Stimulated activated CD8-positive, alpha-beta memory T cell treated with anti-CD3 and anti-CD28 coated beads, Interleukin-4, amount 100 ng/mL, for 4 hours (primary cell): ENCODE data around the gene ARF3.

Experiments
- DNase-seq, 2 donors: peaks; one replicate each; pipeline ENCODE4 v3.0.0-alpha.2; 2020; ENCODE audit warnings: low read depth in 2 of 2, low spot score in 1 of 2

ARF3 gene

GRCh38 chr12:48957141-48958048, at the start of gene ARF3:
ARF3 (minus strand) TSS chr12:48957487; CDS start chr12:48941095, 16,392 bp downstream.
- peak; percentile 73 to 84 for DNase-seq

DNA sequence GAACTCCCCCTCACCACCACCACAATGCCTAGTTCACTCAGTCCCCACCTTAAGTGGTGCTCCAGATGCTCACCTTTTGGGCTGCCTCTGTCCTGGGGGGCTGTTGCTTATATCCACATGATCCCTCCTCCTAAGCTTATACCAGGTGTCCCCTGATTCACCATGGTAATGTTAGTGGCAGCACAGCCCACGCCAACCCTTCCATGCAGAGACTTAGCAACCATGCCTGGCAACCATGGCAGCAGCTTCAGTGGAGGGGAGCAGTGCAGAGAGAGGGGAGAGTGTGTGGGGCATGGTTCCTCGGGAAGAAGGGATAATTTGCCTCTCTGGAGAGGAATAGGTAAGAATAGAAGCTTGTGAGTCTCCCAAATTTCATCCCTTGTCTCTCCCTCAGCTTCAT, 43.1 kb upstream of the ARF3 start:
- DNase-seq, result no peak

DNA sequence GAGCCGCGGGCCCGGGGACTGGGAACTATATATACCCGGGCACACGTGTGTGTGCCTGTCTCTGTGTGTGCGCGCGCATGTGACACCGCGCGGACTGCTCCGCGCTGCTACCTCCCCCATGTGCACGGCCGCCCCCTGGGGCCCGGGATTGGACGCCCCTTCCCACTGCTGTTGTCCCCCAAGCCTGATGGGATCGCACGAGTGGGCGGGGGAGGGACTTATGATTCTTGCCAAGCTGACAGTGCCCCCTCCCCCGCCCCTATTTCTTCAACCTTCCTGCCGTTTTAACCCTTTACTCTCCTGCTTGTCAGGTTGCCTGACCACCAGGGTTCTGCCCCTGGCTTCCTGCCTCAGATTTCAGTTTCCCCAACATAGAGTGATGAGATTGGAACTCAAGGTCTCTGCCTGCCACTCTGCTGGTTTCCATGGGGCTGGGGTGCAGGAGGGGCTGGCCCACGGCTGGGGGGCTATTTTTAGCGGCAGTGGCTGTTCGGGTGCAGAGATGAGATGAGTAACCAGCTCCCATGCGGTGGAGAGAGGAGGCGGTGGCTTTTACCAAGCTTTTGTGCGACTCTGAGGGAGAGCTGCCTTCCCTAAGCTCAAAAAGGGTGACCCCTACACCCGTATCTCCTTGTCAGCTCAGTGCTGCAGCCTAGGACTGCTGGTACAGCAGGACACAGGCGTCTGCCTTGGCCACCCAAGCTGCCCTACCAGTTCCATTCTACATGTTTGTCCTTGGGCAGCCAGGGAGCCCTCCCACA, 42.3 kb upstream of the ARF3 start, which contains the start of gene DDN:
Gene DDN, minus strand, starts transcription at position 5 of the 761 bp plus-strand sequence. CDS start 88 bp downstream, outside the sequence.
- no peak for DNase-seq

DNA sequence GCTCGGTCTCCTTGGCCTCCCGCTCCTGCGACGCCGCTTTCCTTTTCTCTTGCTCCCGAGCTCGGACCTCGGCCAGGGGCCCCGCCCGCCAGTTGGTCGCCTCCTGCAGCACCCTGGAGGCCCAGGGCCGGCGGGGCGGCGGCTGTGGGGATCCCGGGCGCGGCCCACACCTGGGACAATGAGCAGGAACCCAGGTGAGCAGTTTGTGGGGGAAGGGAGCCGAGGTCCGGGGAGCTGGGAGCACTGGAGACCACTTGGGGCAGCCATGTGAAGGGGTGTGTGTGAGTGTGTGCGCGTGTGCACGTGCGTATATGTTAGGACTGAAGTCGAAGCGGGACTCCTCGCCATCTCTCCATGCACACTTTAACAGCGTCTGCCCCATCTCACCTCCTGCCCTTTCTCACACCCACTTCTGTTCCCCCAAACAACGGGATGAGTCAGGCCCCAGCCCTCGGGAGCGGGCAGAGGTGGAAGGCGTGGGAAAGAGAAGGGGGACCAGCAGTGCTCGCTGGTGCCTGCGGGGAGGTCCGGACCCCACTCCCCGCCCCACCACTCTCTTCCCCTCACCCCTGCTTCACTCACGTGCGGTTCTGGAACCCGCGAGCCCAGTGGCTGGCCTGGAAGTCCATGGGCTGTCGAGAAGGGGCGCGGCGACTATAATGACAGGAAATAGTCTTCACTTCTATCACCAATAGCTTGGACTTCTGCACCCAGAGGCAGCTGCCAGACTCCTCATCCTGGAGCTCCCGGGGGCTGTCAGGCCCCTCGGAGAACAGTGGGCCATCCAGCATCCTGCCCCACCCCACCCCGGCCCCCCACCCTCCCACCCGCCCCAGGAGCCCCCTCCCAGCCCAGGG, 41.4 kb upstream of the ARF3 start:
- DNase-seq, result no peak

GRCh38 chr12:48997719-48998496, 40.6 kb upstream of the ARF3 start:
- DNase-seq, result no peak

GRCh38 chr12:48996794-48997718, 39.8 kb upstream of the ARF3 start:
- DNase-seq, result no peak

DNA sequence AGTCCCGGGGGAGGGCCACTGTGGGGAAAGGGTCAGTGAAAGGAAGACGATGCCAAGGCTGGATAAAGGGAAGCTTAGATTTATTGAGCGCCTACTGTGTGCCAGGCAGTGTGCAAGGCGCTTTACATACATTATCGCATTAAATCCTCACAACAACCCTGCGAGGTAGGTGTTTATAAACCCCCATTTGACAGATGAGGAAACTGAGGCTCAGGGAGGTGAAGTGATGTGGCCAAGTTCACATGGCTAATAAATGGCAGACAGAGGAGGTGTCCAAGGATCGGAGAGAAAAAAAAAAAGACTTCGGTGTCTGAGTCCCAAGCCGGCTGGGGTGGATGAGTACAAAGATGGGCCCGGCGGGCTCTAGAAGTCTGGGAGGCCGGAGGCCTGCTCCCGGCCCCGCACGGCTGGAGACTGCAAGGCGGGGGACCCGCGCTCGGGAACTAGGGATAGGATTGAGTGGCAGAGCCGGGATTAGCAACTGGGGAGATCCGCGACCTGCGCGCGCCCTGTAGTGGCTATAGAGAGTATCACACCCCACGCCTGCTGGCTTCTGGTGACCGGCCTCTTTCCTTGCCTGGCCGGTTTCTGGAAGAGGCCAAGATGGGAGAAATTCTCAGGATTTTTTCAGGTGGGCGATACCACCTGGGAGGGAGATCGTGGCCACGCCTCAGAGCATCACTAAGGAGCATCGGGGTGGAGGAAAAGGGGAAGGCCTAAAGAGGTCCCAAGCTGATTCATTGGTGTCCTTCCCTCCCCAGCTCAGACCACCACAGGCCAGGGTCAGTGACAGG, 38.0 kb upstream of the ARF3 start:
- DNase-seq, result no peak

DNA sequence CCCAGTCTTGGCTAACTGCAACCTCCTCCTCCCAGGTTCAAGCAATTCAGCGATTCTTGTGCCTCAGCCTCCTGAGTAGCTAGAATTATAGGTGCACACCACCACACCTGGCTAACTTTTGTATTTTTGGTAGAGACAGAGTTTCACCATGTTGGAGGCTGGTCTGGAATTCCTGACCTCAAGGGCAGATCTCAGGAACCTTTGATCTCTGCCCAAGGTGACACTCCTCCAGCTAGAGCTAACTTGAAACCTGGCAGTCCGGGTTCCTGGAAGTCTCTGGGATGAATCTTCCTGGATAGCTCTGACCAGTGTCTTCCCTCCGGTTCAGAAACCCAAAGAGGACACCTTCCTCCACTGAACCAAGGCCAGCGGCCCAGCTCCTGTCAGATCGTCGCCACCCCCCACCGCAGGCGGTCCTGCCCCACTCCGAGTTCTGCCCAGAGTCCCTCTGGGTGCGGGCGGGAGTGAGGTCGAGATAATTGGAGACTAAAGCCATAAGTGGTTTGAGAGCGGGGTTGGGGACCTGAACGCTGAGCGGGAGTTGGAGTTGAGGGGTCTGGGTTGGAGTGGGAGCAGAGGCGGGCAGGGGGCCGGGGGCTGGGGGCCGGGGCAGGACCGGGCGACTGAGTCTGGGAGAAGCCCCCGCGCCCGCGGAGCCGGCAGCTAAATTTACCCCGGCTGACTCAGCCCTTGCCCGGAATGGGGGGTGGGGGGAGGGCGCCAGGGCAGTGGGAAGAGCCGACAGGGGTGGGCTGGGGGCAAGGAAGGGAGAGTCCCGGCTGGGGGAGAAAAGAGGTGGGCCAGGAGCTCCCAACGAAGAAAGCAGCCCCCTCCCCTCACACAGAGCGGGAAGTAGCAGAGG, 37.2 kb upstream of the ARF3 start:
- DNase-seq, result no peak

DNA sequence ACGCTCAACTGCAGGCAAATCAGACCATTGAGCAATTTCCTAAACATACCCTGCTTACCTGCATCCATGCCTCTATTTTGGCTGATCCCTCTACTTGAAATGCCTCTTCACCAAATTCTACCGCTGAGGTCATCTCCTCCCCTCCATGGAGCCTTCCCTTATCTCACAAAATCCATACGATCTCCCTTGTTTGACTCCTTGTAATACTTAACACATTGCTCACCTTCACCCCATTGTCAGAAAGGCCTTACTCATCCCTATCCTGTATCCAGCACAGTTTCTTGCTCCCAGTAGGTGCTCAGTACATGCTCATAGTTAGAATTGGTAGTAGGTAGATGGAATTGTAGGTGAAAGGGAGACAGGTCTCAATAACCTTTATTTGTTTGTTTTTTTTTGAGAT, 36.5 kb upstream of the ARF3 start:
- no peak for DNase-seq

DNA sequence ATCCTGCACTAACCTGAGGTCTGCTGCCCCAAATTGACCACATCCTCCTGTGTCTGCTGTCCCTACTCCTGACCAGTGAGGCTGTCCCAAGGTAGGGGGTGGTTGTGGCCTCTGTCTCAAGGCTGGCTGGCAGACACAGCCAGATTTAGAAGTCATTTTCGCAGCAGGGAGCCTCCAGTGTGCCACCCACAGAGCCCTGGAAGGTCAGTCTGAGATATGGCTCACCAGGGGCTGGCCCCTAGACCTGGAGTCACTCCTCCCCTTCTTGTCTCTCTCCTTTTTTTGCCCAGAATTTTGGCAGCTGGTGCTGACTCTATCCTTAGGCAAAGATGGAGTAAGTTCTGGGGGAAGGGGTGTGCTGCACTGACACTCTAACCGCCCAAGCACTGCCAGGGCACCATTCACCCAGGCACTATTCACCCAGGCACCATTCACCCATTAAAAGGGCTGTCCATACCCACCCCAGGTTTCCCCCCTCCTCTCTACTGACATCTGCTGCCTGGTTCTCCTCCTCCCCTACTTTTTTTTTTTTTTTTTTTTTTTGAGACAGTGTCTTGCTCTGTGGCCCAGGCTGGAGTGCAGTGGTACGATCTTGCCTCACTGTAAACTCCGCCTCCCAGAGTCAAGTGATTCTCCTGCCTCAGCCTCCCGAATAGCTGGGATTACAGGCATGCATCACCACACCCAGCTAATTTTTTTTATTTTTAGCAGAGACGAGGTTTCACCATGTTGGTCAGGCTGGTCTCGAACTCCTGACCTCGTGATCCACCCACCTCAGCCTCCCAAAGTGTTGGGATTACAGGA, 34.2 kb upstream of the ARF3 start:
- DNase-seq, result no peak

- no peak for DNase-seq
These were observed 33.3 kb upstream of the ARF3 start for GRCh38 chr12:48990552-48990951.

GRCh38 chr12:48988030-48988649, 30.9 kb upstream of the ARF3 start:
- DNase-seq, result peak in 1 of 2 donors; percentile 52

DNA sequence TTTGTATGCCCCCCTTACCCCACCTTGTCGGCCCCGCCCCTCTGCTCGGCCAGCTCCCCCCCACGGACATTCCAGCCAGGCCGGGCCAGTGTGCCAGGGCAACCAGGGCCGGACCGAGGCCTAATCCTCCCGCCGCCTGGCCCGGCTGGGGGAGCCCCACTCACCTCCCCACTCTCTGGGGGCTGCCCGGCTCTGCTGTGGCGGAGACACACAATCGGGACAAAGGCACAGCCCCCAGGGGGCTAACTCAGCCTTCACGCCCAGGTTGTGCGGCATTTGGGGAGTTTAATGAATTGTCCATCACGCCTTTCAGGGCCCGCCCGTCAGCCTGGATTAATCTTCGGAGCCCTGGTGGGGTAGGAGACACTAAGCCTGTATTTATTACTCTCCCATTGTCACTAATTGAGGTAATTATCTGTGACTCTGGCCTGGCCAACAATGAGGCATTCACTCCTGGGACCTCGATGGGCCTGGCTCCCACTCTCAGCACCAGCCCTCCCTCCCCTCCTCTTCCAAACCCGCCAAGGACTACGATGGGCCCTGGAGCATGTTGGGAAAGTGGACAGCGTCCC, 29.5 kb upstream of the ARF3 start:
- no peak for DNase-seq

DNA sequence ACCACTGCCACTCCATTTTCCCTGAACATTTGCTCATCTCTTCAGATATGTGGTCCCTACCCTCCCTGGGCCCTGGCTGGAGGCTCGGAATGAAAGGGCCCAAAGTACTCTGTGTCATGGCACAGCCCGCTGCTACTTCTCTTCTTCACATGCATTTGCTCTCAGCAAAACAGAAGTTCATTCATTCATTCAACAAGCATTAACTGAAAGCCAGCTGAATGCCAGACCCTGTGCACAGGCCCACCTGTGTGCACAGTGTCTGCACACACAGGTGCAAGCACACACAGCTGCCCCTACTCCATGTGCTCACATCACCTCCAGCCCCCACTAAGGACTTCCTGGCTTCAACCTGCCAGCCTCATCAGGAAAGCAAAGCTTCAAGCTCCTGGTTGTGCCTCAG, 28.6 kb upstream of the ARF3 start:
- DNase-seq, result no peak

GRCh38 chr12:48985475-48985897, 28.2 kb upstream of the ARF3 start:
- no peak for DNase-seq
